Rectal smooth muscle tissue (tissue), 1 donor: ENCODE results near the gene AP2A2.

Experiments
- H3K27ac ChIP-seq: one replicate; pipeline ENCODE4 v1.7.0; 2013; ENCODE audit warnings: low read depth, low read length, inconsistent platforms
- H3K27me3 ChIP-seq: one replicate; pipeline ENCODE4 v1.7.0; 2013; ENCODE audit warnings: low read length; ENCODE audit not compliant: control insufficient read depth, insufficient read depth
- H3K36me3 ChIP-seq: one replicate; pipeline ENCODE4 v1.7.0; 2013; ENCODE audit warnings: low read length; ENCODE audit not compliant: control insufficient read depth, insufficient read depth
- H3K4me1 ChIP-seq: one replicate; pipeline ENCODE4 v1.7.0; 2013; ENCODE audit warnings: low read length; ENCODE audit not compliant: control insufficient read depth, insufficient read depth
- H3K4me3 ChIP-seq: one replicate; pipeline ENCODE4 v1.7.0; 2013; ENCODE audit warnings: low read length
- H3K9ac ChIP-seq: one replicate; pipeline ENCODE4 v1.7.0; 2013; ENCODE audit warnings: low read length

Gene AP2A2

GRCh38 chr11:890794-891540 lies 34.7 kb upstream of the AP2A2 start:
- Histone ChIP-seq H3K4me3 (no peak overlapping the region), H3K4me1 (no peaks in the 10 kb centered on the region), H3K9ac (no peak overlapping the region), H3K36me3 (no peaks in the 10 kb centered on the region), H3K27me3 (no peaks in the 10 kb centered on the region), H3K27ac (no peak overlapping the region)

DNA sequence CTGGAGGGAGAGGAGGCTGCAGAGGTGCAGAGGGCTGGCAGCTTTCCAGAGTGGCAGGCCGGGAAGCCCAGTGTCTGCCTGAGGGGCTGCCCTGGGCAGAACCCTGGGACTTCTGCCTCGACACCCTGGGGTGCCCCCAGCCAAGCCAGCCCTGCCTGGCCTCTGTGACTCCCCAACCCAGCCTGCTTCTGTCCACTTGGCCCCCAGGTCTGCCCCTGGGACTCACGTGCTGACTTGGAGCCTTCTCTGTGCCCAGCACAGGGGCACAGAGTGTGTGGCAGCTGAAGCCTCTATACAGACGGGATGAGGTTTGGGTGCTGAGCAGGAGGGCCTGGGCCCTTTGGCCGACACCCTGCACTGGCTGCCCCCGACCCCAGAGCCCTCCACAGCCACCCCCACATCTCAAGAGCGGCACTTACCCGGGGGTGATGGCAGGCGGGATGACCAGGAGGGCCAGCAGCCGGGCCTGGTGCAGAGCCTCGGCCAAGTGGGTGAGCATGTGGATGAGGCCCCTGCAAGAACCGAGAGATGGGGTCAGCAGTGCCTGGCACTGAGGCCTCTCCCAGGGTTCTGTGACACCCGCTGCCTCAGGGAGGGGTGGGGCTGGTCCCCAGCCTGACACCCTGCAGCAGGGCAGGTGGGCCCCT lies 32.5 kb upstream of the AP2A2 start:
- H3K36me3 ChIP-seq = no peaks in the 10 kb centered on the region
- H3K4me1 ChIP-seq = peaks cover 6% of the 10 kb centered on the region

GRCh38 chr11:894575-895201 lies 31.0 kb upstream of the AP2A2 start:
- Histone ChIP-seq H3K36me3 (peaks cover 4% of the 10 kb centered on the region), H3K9ac (no peak overlapping the region), H3K4me1 (peaks cover 6% of the 10 kb centered on the region), H3K4me3 (no peak overlapping the region), H3K27me3 (no peaks in the 10 kb centered on the region), H3K27ac (no peak overlapping the region)

More for the DNA sequence above, 32.5 kb upstream of the AP2A2 start:
- no peak overlapping the region for H3K9ac ChIP-seq
- no peaks in the 10 kb centered on the region for H3K27me3 ChIP-seq
- H3K4me3 ChIP-seq = no peak overlapping the region
- H3K27ac ChIP-seq = no peak overlapping the region

- Histone ChIP-seq H3K36me3 (peaks cover 12% of the 10 kb centered on the region), H3K27me3 (no peaks in the 10 kb centered on the region), H3K9ac (no peak overlapping the region), H3K27ac (no peak overlapping the region), H3K4me3 (no peak overlapping the region), H3K4me1 (peaks cover 6% of the 10 kb centered on the region)
Observed at GRCh38 chr11:895331-896110, 30.1 kb upstream of the AP2A2 start.

- no peak overlapping the region for H3K9ac ChIP-seq
Observed at GRCh38 chr11:897253-898142, 28.2 kb upstream of the AP2A2 start.

GRCh38 chr11:898143-898511 lies 27.5 kb upstream of the AP2A2 start:
- H3K36me3 ChIP-seq = peaks cover 32% of the 10 kb centered on the region
- peaks cover 6% of the 10 kb centered on the region for H3K4me1 ChIP-seq
- no peak overlapping the region for H3K9ac ChIP-seq
- H3K4me3 ChIP-seq = no peak overlapping the region
- H3K27me3 ChIP-seq = no peaks in the 10 kb centered on the region
- H3K27ac ChIP-seq = peak overlapping the region; percentile 56

More at GRCh38 chr11:897253-898142, 28.2 kb upstream of the AP2A2 start:
- Histone ChIP-seq H3K4me1 (peaks cover 6% of the 10 kb centered on the region), H3K27me3 (no peaks in the 10 kb centered on the region), H3K36me3 (peaks cover 29% of the 10 kb centered on the region), H3K27ac (peak overlapping the region; percentile 56), H3K4me3 (no peak overlapping the region)

- no peak overlapping the region for H3K27ac ChIP-seq
- H3K36me3 ChIP-seq = peaks cover 32% of the 10 kb centered on the region
- H3K27me3 ChIP-seq = no peaks in the 10 kb centered on the region
- H3K4me1 ChIP-seq = peaks cover 6% of the 10 kb centered on the region
- H3K9ac ChIP-seq = no peak overlapping the region
- H3K4me3 ChIP-seq = no peak overlapping the region
Observed at GRCh38 chr11:898540-899190, 27.0 kb upstream of the AP2A2 start.

DNA sequence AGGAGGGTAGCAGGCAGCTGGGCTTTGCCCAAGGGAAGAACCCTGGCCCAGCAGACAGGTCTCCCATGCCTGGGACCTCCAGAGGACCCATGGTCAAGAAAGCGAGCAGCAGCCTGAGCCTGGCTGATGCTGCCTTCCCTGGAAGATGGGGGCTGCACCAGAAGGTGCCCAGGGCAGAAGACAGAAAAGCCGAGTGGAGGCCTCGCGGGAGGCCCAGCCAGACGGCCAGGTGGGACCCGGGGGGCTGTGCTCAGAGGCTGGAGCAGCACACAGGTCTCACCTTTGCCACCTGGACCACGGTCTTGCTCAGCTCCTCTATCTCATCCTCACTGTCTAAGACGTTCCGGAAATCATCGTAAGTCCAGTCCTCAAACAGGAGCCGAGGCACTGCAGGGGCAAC lies 25.9 kb upstream of the AP2A2 start:
- Histone ChIP-seq H3K27me3 (no peaks in the 10 kb centered on the region), H3K9ac (no peak overlapping the region), H3K4me3 (no peak overlapping the region), H3K27ac (no peak overlapping the region), H3K36me3 (peaks cover 42% of the 10 kb centered on the region), H3K4me1 (peaks cover 6% of the 10 kb centered on the region)

DNA sequence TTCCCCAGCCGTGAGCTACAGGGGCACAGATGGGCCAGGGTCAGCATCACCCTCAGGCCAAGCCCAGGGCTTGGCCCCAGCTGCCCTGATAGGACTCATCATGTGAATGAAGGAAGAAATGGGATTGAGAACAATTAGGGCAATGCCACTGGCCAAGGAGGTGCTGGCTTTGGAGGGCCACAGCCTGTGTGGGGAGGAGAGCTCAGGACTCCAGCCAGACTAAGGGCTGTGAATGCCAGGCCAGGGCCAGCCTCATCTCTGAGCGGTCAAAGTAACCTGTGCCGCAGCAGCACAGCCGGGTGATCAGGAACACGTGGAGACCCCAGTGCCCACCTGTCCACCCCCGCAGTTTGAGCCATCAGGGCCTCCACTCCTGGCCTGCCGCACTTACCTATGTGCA lies 25.1 kb upstream of the AP2A2 start:
- Histone ChIP-seq H3K27me3 (no peaks in the 10 kb centered on the region), H3K9ac (no peak overlapping the region), H3K4me1 (peaks cover 6% of the 10 kb centered on the region), H3K27ac (no peak overlapping the region), H3K36me3 (peaks cover 42% of the 10 kb centered on the region), H3K4me3 (no peak overlapping the region)

- Histone ChIP-seq H3K4me3 (no peak overlapping the region), H3K4me1 (peaks cover 6% of the 10 kb centered on the region), H3K27ac (no peak overlapping the region), H3K36me3 (peaks cover 42% of the 10 kb centered on the region), H3K9ac (no peak overlapping the region), H3K27me3 (no peaks in the 10 kb centered on the region)
Observed at GRCh38 chr11:901452-902061, 24.1 kb upstream of the AP2A2 start.

DNA sequence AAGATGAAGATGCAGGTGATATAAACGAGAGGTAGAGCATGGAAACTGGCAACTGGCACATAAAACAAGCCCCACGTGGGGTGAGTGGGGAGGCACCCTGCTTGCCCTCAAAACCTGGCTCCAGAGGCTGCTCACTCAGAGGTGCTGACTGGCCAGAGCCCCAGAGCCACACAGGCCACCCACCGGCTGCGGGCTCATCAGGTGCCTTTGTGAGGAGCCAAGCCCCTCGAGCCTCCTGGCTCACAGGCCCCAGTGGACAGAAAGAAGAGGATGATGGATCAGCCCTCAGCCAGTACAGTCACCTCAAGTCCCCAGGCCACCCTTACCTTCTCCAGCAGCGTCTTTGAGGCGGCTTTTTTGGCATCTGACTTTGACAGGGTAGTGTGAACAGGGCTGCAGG lies 21.3 kb upstream of the AP2A2 start:
- Histone ChIP-seq H3K9ac (no peak overlapping the region), H3K27me3 (no peaks in the 10 kb centered on the region), H3K4me1 (no peaks in the 10 kb centered on the region), H3K4me3 (no peak overlapping the region), H3K27ac (no peak overlapping the region), H3K36me3 (peaks cover 39% of the 10 kb centered on the region)
